HTERT RPE-1 (cell line): ENCODE measurements around the gene OR12D1.

ENCODE experiments used
- in situ Hi-C: fragments of 300-500 bp; cut with MboI; formaldehyde crosslinking; loops from 4 replicates; pipeline ENCODE4 v1.14.3; 2020; ENCODE audit warnings: low sequenced_read_pairs

The OR12D1 gene

DNA sequence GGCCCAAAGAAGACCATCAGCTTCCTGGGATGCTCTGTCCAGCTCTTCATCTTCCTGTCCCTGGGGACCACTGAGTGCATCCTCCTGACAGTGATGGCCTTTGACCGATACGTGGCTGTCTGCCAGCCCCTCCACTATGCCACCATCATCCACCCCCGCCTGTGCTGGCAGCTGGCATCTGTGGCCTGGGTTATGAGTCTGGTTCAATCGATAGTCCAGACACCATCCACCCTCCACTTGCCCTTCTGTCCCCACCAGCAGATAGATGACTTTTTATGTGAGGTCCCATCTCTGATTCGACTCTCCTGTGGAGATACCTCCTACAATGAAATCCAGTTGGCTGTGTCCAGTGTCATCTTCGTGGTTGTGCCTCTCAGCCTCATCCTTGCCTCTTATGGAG lies 47.3 kb downstream of the OR12D1 start:
- in situ Hi-C loops: no loop called here

DNA sequence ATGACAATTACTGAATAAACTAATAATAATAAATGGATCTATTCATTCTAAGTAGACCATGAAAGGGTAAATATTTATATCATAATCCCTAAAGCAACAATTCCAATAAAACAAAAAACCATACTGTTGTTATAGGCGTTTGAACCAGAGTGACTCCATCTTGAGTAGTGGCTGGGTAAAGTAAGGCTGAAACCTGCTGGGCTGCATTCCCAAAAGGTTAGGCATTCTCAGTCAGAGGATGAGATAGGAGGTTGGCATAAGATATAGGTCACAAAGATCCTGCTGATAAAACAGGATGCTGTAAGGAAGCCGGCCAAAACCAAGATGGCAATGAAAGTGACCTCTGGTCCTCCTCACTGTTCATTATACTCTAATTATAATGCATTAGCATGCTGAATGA lies 50.6 kb downstream of the OR12D1 start:
- in situ Hi-C loops: no loop called here

DNA sequence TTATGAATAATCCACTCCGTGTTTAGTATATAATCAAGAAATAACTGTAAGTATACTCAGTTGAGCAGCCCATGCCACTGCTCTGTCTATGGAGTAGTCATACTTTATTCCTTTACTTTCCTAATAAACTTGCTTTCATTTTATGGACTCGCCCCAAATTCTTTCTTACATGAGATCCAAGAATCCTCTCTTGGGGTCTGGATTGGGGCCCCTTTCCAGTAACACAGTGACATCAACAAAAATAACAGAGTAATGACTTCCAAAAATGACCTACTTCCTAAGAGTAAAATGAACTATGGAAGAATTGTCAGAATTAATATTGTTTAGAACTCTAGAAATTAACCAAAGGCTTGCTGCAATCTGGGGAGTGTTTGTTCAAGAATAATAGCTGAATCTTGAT lies 51.1 kb downstream of the OR12D1 start:
- in situ Hi-C loops: no loop called here

DNA sequence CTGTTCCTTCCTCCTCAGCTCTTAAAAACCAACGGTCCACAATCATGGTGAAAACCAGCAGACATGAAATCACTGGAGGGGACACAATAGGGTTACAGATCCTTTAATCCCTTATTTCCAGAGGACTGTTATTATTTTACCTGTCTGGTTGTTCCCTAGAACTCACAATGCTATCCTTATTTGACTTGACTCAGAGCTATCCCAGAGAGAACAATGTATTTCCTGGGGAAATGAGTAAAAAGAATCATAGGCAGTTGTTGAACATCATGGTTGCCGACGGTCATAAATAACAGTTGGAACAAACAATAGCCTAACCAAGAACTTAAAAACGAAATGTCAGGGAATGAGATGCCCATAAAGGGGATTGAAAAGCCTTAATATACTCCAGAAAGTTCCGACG lies 51.5 kb downstream of the OR12D1 start:
- in situ Hi-C loops: no loop called here
